DMS79 treated with DMSO at 0.1 percent for 48 hours (cell line): ENCODE measurements around the gene SAV1.
"Not testable (repeated sequence)": the region's sequence is repeated elsewhere in the genome, so short reads cannot be mapped to it uniquely, and the experiment has no call there.

ENCODE experiments used
- DNase-seq: peaks from one replicate; lab custom pipeline; 2025; lab: John Stamatoyannopoulos, UW

SAV1 gene

GRCh38 chr14:50665300-50665699 is 2.8 kb downstream of the SAV1 start:
- not testable (repeated sequence) for DNase-seq

- not testable (repeated sequence) for DNase-seq
Measured at GRCh38 chr14:50664579-50664978, 3.5 kb downstream of the SAV1 start.

GRCh38 chr14:50659327-50659974 is 8.7 kb downstream of the SAV1 start:
- no peak for DNase-seq

- no peak for DNase-seq
Measured at GRCh38 chr14:50658203-50658602, 9.9 kb downstream of the SAV1 start.

- DNase-seq = no peak
Measured at GRCh38 chr14:50657753-50658152, 10.4 kb downstream of the SAV1 start.

- no peak for DNase-seq
Measured at GRCh38 chr14:50656776-50657175, 11.3 kb downstream of the SAV1 start.

- no peak for DNase-seq
Measured at GRCh38 chr14:50649691-50650090, 18.4 kb downstream of the SAV1 start.

- DNase-seq = no peak
Measured at GRCh38 chr14:50647753-50648152, 20.4 kb downstream of the SAV1 start.

GRCh38 chr14:50647282-50647681 is 20.8 kb downstream of the SAV1 start:
- DNase-seq = no peak

- DNase-seq = no peak
Measured at GRCh38 chr14:50635141-50635540, 33.0 kb downstream of the SAV1 start.

- no peak for DNase-seq
Measured at GRCh38 chr14:50633954-50634353, 34.2 kb downstream of the SAV1 start.

GRCh38 chr14:50631408-50631821 is 36.7 kb downstream of the SAV1 start:
- no peak for DNase-seq

- not testable (repeated sequence) for DNase-seq
Measured at GRCh38 chr14:50624947-50625346, 43.2 kb downstream of the SAV1 start.

- DNase-seq = no peak
Measured at GRCh38 chr14:50624447-50624846, 43.7 kb downstream of the SAV1 start.

GRCh38 chr14:50622978-50623377 is 45.1 kb downstream of the SAV1 start:
- no peak for DNase-seq

GRCh38 chr14:50620341-50620740 is 47.8 kb downstream of the SAV1 start:
- no peak for DNase-seq

- DNase-seq = no peak
Measured at GRCh38 chr14:50619569-50620141, 48.5 kb downstream of the SAV1 start.

GRCh38 chr14:50616275-50616674 is 51.8 kb downstream of the SAV1 start:
- DNase-seq = no peak

- no peak for DNase-seq
Measured at GRCh38 chr14:50615552-50615951, 52.6 kb downstream of the SAV1 start.

GRCh38 chr14:50615056-50615455 is 53.0 kb downstream of the SAV1 start:
- no peak for DNase-seq

- DNase-seq = no peak
Measured at GRCh38 chr14:50612806-50613205, 55.3 kb downstream of the SAV1 start.

- DNase-seq = no peak
Measured at GRCh38 chr14:50610465-50610864, 57.6 kb downstream of the SAV1 start.

GRCh38 chr14:50608302-50608851 is 59.7 kb downstream of the SAV1 start:
- no peak for DNase-seq

- DNase-seq = no peak
Measured at GRCh38 chr14:50607761-50608160, 60.3 kb downstream of the SAV1 start.
